ENCODE data around the gene RAI2.
"Not testable (repeated sequence)": the region's sequence is repeated elsewhere in the genome, so short reads cannot be mapped to it uniquely, and the experiment has no call there.

The RAI2 gene

DNA sequence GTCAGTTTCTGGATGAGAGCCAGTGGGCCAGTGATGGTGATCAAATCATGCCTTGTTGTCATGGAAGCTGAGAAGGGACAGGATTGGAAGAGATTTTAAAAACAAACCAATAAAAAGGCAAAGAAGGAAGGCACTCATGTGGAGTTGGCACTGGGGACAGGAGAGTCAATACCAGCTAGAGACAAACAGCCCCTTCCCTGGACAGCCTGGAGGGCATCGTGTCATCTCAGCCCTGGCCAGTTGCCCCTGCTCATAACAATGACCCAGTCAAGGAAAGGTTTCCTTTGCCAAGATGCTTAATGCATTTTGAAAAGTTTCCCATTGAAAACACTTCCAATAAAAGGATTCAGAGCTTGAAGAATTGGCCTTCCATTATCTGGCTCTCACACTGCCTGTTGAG lies 68.3 kb downstream of the RAI2 start:
- DNase-seq (ENCODE audit: low read depth, low spot score) = no peak
- no peak overlapping the region for H3K4me3 ChIP-seq (ENCODE audit: low read length)

DNA sequence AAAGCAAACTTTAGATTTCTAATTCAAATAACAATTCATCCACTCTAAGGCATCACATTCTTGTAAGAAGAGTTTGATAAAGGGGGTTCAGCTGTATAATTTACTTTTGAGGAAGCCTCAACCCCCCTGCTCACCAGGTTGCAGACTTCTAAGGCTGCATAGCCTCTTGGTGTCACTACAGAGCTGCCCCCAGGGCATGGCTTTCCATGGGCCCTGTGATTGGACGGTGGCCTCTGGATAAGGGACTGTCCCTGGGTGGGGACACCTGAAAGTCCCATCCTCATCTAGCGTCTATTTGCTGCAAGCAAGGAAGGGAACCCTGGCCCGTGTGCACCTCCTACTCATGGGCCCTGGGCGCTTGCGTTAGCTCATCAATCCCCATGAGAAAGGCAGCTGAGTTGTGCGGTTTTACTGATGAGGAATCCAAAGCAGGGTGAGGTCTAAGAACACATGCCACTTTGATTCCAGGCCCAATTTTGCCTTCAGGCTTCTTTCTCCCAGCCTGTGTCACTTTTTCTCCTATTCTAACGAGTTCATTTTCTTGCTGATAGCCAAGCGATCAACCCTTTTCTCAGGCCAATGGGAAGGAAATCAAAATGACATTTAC lies 72.0 kb downstream of the RAI2 start:
- H3K4me3 ChIP-seq (ENCODE audit: low read length) = no peak overlapping the region

DNA sequence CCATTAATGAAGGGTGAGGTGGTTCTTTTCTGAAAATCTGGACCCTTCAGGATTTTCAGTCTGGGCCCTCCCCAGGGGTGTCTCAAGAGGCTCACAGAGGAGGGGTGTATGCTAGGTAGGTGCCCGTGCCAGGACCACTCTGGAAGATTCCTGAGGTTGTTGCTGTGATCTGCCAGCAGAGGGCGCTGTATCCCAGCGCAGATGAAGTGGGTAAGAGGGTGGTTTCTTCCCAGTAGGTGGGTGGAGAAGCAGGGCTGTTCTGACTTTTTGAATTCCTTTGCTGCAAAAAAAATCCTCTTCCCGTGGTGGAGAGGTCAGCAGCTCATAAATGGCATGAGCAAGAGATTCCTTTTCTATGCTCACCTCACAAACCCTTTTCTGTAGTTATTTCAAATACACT lies 72.7 kb downstream of the RAI2 start:
- no peak for DNase-seq (ENCODE audit: low read depth, low spot score)
- H3K4me3 ChIP-seq (ENCODE audit: low read length) = no peak overlapping the region

More for the DNA sequence above, 72.0 kb downstream of the RAI2 start:
- DNase-seq (ENCODE audit: low read depth, low spot score) = no peak

DNA sequence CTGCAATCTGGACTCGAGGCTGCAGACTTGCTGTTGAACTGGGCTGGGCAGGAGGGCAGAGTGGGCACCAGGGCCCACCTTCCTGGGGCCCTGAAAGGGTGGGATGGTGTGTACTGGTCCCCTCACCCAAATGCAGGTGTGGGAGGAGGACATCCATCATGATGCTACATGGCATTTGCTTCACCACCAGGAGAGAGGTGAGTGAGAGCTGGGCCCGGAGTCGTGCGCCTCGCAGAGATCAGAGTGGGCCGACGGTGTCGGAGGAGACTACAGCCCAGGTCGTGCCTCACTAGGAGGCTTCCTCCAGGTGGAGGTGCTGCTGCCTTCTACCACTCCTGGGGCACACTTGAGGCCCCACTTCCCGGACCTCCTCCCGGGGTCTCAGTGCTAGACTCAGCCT lies 73.5 kb downstream of the RAI2 start:
- DNase-seq (ENCODE audit: low read depth, low spot score) = no peak
- H3K4me3 ChIP-seq (ENCODE audit: low read length) = no peak overlapping the region

DNA sequence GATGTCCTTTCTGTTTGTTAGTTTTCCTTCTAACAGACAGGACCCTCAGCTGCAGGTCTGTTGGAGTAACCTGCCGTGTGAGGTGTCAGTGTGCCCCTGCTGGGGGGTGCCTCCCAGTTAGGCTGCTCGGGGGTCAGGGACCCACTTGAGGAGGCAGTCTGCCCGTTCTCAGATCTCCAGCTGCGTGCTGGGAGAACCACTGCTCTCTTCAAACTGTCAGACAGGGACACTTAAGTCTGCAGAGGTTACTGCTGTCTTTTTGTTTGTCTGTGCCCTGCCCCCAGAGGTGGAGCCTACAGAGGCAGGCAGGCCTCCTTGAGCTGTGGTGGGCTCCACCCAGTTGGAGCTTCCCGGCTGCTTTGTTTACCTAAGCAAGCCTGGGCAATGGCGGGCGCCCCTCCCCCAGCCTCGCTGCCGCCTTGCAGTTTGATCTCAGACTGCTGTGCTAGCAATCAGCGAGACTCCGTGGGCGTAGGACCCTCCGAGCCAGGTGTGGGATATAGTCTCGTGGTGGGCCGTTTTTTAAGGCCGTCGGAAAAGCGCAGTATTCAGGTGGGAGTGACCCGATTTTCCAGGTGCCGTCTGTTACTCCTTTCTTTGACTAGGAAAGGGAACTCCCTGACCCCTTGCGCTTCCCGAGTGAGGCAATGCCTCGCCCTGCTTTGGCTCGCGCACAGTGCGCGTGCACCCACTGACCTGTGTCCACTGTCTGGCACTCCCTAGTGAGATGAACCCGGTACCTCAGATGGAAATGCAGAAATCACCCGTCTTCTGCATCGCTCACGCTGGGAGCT lies 74.3 kb downstream of the RAI2 start:
- not testable (repeated sequence) for DNase-seq (ENCODE audit: low read depth, low spot score); H3K4me3 ChIP-seq (ENCODE audit: low read length)

DNA sequence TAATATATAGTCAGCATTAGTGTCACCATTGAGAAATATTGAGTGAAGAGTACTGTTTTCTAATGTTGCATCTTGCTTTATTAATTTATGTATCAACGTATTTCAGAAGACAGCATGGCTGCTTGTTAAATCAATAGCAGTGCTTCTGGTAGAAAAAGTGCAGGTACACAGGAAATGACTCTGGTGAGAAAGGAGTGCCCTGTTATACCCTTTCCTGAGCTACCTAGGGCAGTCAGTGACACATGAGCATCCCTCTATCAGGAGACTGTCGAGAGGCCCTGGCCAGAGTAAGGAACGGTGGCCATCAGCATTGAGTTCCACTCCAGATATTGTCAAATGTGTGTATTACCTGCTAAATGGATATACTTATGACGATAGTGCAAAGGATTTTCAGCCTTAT lies 81.7 kb downstream of the RAI2 start:
- DNase-seq (ENCODE audit: low read depth, low spot score) = no peak
- no peak overlapping the region for H3K4me3 ChIP-seq (ENCODE audit: low read length)

DNA sequence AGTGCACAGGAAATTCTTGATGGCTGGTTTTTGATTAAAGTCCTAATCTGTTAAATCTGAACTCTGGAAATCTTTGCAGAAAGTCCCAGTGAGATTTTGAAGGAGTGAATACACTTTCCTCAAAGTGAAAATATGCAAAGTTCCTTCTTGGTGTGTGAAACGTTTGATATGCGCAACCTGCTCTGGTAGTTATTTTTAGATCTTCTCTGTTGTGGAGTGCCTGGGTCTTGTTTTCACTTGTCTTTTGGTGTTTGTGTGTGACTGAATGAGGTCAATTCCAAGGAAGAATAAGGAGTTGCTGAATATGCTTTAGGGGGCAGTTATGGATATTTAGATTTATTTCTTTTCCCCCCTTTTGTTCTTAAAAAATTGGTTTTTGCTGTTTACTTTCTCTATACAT lies 82.1 kb downstream of the RAI2 start:
- DNase-seq (ENCODE audit: low read depth, low spot score) = no peak
- H3K4me3 ChIP-seq (ENCODE audit: low read length) = no peak overlapping the region

DNA sequence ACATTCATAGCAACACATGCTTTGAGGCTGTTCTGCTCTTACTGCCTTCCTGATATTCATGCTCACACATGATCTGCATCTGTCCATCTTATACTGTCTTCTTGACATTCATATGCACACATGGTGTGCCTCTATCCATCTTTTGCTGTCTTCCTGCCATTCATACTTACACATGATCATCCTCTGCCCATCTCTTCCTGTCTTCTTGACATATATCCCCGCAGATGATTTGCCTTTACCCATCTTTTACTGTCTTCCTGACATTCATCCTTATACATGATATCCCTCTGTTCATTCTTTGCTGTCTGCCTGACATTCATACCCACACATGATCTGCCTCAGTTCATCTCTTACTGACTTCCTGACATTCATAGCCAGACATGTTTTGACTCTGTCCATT lies 87.0 kb downstream of the RAI2 start:
- no peak for DNase-seq (ENCODE audit: low read depth, low spot score)
- no peak overlapping the region for H3K4me3 ChIP-seq (ENCODE audit: low read length)

DNA sequence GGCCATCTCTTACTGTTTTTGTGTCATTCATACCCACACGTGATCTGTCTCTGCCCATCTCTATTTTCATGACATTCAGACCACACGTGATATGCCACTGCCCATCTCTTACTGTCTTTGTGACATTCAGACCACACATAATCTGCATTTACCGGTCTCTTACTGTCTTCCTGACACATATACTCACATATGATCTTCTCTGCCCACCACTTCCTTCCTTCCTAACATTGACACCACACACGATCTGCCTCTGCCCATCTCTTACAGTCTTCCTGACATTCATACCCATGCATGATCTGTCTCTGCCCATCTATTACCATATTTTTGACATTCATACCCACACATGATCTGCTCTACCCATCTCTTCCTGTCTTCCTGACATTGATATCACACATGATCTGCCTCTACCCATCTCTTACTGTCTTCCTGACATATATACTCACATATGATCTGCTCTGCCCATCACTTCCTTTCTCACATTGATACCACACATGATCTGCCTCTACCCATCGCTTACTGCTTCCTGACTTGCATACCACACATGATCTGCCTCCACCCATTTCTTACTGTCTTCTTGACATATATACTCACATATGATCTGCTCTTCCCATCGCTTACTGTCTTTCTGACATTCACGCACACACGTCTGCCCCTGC lies 87.7 kb downstream of the RAI2 start:
- no peak for DNase-seq (ENCODE audit: low read depth, low spot score)
- no peak overlapping the region for H3K4me3 ChIP-seq (ENCODE audit: low read length)

DNA sequence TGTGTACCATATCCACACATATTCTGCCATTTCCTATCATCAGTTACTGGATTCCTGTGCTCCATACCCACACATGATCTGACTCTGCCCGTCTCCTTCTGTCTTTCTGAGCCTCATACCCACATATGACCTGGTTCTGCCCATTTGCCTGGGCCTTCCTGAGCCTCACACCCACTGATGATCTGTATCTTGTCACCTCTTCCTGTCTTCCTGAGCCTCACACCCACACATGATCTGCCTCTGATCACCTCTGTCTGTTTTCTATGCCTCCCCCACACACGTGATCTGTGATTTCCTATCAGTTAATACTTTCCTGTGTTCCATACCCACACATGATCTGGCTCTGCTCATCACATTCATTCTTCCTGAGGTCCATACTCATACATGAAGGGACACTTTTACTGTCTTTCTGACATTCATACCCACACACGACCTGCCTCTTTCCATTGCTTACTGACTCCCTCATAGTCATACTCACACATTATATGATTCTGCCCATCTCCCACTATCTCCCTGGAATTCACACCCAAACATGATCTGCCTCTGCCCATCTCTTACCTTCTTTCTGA lies 91.3 kb downstream of the RAI2 start:
- H3K4me3 ChIP-seq (ENCODE audit: low read length) = no peak overlapping the region
- peak; percentile 20 for DNase-seq (ENCODE audit: low read depth, low spot score)

DNA sequence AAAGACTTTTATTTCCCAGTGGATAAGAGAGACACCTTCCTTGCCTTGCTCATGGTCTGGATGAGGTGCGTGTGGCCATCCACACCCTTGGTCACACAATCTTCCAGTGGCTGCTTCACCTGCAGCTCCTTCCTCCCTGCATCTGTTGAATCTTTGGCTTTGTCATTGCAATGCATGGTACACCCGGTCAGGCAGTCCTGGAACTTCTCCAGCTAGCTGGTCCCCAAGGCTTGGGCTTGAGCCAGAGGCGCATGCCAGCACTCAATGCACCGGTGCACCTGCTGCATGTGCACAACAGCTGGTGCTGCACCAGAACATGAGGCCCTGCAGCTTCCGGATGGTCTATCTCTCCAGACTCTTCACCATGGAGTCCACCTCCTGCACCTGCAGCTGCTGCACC lies 92.1 kb downstream of the RAI2 start:
- no peak for DNase-seq (ENCODE audit: low read depth, low spot score)
- no peak overlapping the region for H3K4me3 ChIP-seq (ENCODE audit: low read length)

DNA sequence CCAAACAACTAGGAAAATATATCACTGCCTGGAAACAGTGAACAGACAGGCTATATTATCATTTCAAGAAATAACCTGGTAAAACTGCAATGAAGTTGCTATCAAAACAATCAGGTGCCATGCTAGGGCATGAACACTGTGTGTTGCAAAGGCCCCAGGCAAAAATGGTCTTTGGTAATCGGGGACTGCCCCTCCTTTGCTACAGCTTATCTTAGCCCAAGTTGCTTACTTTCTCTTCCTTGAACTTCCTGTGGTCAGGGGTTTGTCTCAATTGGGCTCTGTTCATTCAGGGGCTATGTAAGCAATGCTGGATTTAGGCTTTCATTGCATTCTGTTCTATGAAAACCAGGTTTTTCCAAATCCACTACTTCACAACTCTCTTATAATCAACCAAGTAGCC lies 93.4 kb downstream of the RAI2 start:
- no peak for DNase-seq (ENCODE audit: low read depth, low spot score)
- no peak overlapping the region for H3K4me3 ChIP-seq (ENCODE audit: low read length)

DNA sequence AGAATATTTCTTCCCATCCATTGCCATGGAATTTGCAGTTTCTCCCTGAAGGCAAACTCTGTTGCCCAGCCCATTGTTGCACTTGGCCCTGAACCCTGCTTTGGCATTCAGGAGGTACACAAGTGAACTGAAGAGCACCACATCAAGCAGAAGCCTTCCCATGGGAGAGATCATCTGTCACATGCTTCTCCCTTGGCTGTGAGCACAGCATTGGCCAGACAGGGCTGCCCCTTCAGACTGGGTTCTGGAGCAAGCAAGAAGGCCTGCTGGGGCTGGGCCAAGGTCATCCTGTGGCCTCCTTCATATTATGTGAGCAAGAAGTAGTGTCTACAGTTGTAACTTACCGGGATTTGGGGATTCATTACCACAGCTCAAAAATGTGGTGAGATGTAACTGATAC lies 101.1 kb downstream of the RAI2 start:
- H3K4me3 ChIP-seq (ENCODE audit: low read length) = no peak overlapping the region
- DNase-seq (ENCODE audit: low read depth, low spot score) = no peak

DNA sequence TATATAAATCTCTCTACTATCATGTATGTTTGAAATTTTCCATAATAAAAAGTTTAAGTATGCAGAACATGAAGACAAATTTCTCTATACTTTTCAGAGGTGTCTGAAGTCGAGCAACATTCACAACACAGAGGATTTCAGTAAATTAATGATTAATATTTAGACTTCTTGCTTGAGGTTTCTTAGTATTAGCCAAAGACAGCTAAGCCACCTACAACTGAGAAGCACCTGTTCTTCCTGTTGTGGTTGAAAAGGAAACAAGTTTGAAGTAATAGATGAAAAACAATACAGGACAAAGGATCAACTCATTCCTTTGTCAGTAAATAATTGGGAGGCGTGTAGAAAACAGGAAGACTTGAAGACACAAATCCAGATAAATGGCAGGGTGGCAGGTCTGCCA lies 102.7 kb downstream of the RAI2 start:
- DNase-seq (ENCODE audit: low read depth, low spot score) = no peak
- no peak overlapping the region for H3K4me3 ChIP-seq (ENCODE audit: low read length)

DNA sequence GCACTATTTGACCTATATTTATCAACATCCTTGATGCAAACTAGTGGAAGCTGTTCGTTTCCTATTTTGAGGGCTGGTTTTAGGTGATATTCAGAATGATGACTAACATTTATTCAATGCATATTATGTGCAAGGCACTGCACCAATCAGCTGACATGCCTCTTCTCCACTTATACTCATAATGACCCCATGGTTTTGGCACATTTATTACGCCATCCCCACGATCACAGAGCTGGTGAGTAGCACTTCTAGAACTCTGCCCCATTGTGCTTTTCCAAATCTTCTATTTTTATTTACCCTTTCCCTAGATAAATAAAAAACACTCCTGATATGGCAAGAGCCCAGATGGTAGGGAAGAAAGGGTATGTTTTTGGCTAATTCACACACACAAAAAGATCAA lies 110.7 kb downstream of the RAI2 start:
- no peak for DNase-seq (ENCODE audit: low read depth, low spot score)

More for the DNA sequence above, 110.7 kb downstream of the RAI2 start:
- no peak overlapping the region for H3K4me3 ChIP-seq (ENCODE audit: low read length)
